HepG2 (cell line): ENCODE measurements around the gene CHADL. TPM values are rescaled to one million over a fixed set of nuclear protein-coding genes. Genes with fewer than 3 reads are reported as not detected.

Experiments used
- ATF1 ChIP-seq: IDR thresholded peaks from 2 replicates; pipeline ENCODE4 v1.6.1; 2016; ENCODE audit warnings: mild to moderate bottlenecking, control low read depth
- ATRX ChIP-seq: sonication (generic); formaldehyde crosslinking; IDR thresholded peaks from 2 replicates; pipeline ENCODE4 v1.4.0; 2020; ENCODE audit warnings: missing genetic modification reagents, borderline replicate concordance
- DMAP1 ChIP-seq: IDR thresholded peaks from 2 replicates; pipeline ENCODE4 v1.6.1; 2016
- GABPB1 ChIP-seq: IDR thresholded peaks from 2 replicates; pipeline ENCODE4 v1.6.1; 2016; ENCODE audit warnings: mild to moderate bottlenecking, missing genetic modification reagents, moderate library complexity, missing compliant biosample characterization
- GATAD1 ChIP-seq: IDR thresholded peaks from 2 replicates; pipeline ENCODE4 v1.6.1; 2016; ENCODE audit warnings: missing genetic modification reagents, missing compliant biosample characterization
- ISL2 ChIP-seq: sonication (generic); formaldehyde crosslinking; IDR thresholded peaks from 2 replicates; pipeline ENCODE4 v1.5.0; 2020; ENCODE audit warnings: missing genetic modification reagents
- RAD51 ChIP-seq: fragments of 450-650 bp; IDR thresholded peaks from 2 replicates; pipeline ENCODE4 v1.6.1; 2016; ENCODE audit warnings: borderline replicate concordance
- RBFOX2 ChIP-seq: fragments of 200-400 bp; formaldehyde crosslinking; IDR thresholded peaks from 2 replicates; pipeline ENCODE4 v1.6.1; 2017; ENCODE audit warnings: low read depth, mild to moderate bottlenecking, low read length
- RFX5 ChIP-seq: IDR thresholded peaks from 2 replicates; pipeline ENCODE4 v1.6.1; 2011; ENCODE audit warnings: low read depth, low read length, improper control_type of control experiment
- SRY ChIP-seq: sonication (generic); formaldehyde crosslinking; IDR thresholded peaks from 2 replicates; pipeline ENCODE4 v1.8.0; 2022; ENCODE audit warnings: mild to moderate bottlenecking, missing genetic modification reagents
- STAT5B ChIP-seq: sonication (generic); formaldehyde crosslinking; IDR thresholded peaks from 2 replicates; pipeline ENCODE4 v1.4.0; 2020; ENCODE audit warnings: missing genetic modification reagents
- TEAD3 ChIP-seq: optimal IDR thresholded peaks from 2 replicates; pipeline ENCODE3; 2016; ENCODE audit warnings: borderline replicate concordance
- ZC3H13 ChIP-seq: sonication (generic); formaldehyde crosslinking; IDR thresholded peaks from 2 replicates; pipeline ENCODE4 v1.8.1; 2023; ENCODE audit warnings: mild to moderate bottlenecking, missing genetic modification reagents, moderate library complexity
- ZFX ChIP-seq: sonication (generic); formaldehyde crosslinking; IDR thresholded peaks from 2 replicates; pipeline ENCODE4 v1.4.0; 2020; ENCODE audit warnings: mild to moderate bottlenecking, low read depth, missing genetic modification reagents, moderate library complexity
- ZNF101 ChIP-seq: sonication (generic); formaldehyde crosslinking; IDR thresholded peaks from 2 replicates; pipeline ENCODE4 v1.4.0; 2020; ENCODE audit warnings: mild to moderate bottlenecking, low read depth, missing genetic modification reagents, borderline replicate concordance
- ZNF256 ChIP-seq: sonication (generic); formaldehyde crosslinking; conservative IDR thresholded peaks from 2 replicates; pipeline ENCODE4 v1.4.0; 2020; ENCODE audit warnings: missing genetic modification reagents
- ZNF772 ChIP-seq: sonication (generic); formaldehyde crosslinking; IDR thresholded peaks from 2 replicates; pipeline ENCODE4 v1.5.0; 2020; ENCODE audit warnings: mild to moderate bottlenecking, missing genetic modification reagents
- polyA plus RNA-seq, 8 experiments: library from polyadenylated mRNA; depleted of rRNA in 3 of 8; stranded (reverse) in 7 of 8; unstranded in 1 of 8; fragments of >200 nt; fragmentation: Illumina TruSeq in 4 of 8; extraction: Trizol in 4 of 8; gene quantifications; 2 replicates each; pipeline versions ENCODE4 v1.2.1 to v1.2.3, GENCODE V29; 2011 to 2016; ENCODE audit warnings: low read depth in 4 of 8, missing spikeins in 1 of 8, mixed read lengths in 1 of 8; ENCODE audit not compliant: insufficient read depth in 1 of 8
- total RNA-seq, 5 experiments: library from RNA; depleted of rRNA; stranded (reverse); fragments of >200 nt; fragmentation: Illumina TruSeq; extraction: Trizol; gene quantifications; 2 replicates each; pipeline ENCODE4 v1.2.3, GENCODE V29; 2016; ENCODE audit warnings: low read depth in 1 of 5
- TF ChIP-seq, protein P1 (sequence below): sonication (generic); formaldehyde crosslinking; conservative IDR thresholded peaks from 2 replicates; pipeline ENCODE4 v1.8.0; 2022; ENCODE audit warnings: low read depth, missing genetic modification reagents
- TF ChIP-seq, protein P2 (sequence below): sonication (generic); formaldehyde crosslinking; IDR thresholded peaks from 2 replicates; pipeline ENCODE4 v1.4.0; 2020; ENCODE audit warnings: missing genetic modification reagents, mild to moderate bottlenecking, borderline replicate concordance
- TF ChIP-seq, protein P3 (sequence below): sonication (generic); formaldehyde crosslinking; IDR thresholded peaks from 2 replicates; pipeline ENCODE4 v1.8.0; 2022; ENCODE audit warnings: missing genetic modification reagents, low read depth, mild to moderate bottlenecking, borderline replicate concordance
- TF ChIP-seq, protein P4 (sequence below): sonication (generic); formaldehyde crosslinking; IDR thresholded peaks from 2 replicates; pipeline ENCODE4 v1.4.0; 2020; ENCODE audit warnings: missing genetic modification reagents
- TF ChIP-seq, protein P5 (sequence below): sonication (generic); formaldehyde crosslinking; IDR thresholded peaks from 2 replicates; pipeline ENCODE4 v1.5.1; 2020; ENCODE audit warnings: mild to moderate bottlenecking, missing genetic modification reagents, moderate library complexity

The CHADL gene
- total and polyA plus RNA-seq, 2 of the 13 experiments (the other 11 are each of a cell fraction or from before 2014, with no cell fraction given) = 2.8 to 8.1 TPM

DNA sequence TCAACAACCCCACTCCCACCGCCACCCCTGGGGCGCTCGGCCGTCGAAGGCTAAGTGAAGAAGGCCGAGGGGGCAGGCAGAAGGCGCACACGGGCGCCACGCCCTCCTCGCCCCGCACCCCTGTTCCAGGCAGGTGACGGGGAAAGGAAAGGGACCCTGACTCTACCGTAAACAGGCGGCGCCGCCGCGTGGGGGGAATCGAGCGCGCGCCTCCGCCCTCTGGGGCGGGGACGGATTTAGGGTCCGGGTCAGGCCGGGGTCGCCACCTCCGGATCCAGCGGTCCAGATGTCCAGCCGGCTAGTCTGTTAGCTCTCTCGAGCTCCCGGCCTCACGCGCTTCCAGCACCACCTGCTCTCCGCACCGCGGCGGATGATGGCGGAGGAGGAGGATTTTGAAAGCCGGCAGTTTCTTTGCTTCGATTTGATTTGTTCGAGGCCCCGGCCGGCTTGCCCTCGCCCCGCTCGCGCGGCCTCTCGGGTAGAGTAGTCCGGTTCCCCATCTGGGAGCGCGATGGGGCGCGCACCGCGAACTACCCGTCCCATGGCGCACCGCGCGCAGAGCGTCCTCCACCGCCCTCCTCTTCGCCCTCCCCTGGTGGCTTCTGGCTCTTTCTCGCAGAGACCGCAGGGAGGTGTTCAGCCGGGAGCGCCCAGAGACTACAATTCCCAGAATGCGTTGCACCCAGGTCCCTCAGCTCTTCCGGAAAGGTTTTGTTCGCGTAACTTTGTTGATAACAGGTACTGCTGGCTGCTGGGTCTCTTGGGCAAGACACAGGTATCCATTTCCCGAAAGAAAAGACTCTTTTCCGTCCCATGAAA lies 45.3 kb upstream of the CHADL start, which contains the start of gene RANGAP1 (continued):
- TF ChIP-seq, protein P1, sequence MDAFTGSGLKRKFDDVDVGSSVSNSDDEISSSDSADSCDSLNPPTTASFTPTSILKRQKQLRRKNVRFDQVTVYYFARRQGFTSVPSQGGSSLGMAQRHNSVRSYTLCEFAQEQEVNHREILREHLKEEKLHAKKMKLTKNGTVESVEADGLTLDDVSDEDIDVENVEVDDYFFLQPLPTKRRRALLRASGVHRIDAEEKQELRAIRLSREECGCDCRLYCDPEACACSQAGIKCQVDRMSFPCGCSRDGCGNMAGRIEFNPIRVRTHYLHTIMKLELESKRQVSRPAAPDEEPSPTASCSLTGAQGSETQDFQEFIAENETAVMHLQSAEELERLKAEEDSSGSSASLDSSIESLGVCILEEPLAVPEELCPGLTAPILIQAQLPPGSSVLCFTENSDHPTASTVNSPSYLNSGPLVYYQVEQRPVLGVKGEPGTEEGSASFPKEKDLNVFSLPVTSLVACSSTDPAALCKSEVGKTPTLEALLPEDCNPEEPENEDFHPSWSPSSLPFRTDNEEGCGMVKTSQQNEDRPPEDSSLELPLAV (CRISPR knock-in tag) = no peak
- TF ChIP-seq GATAD1 (peak; percentile 65), SRY (CRISPR knock-in tag) (no peak; the same call in 1 of the 2 replicates), GABPB1 (CRISPR knock-in tag) (peak; percentile 96), RBFOX2 (peak; percentile 89), ATF1 (CRISPR knock-in tag) (peak; percentile 83), ZNF772 (CRISPR knock-in tag) (peak; percentile 64; the same call in 1 of the 2 replicates), RAD51 (no peak), TEAD3 (CRISPR knock-in tag) (peak; percentile 25), ATRX (CRISPR knock-in tag) (no peak), STAT5B (CRISPR knock-in tag) (no peak), DMAP1 (CRISPR knock-in tag) (peak; percentile 86), RFX5 (no peak), ZNF101 (no peak), ZNF256 (CRISPR knock-in tag) (peak; percentile 64; the same call in 1 of the 2 replicates), ZC3H13 (CRISPR knock-in tag) (no peak; the same call in 1 of the 2 replicates), ZFX (CRISPR knock-in tag) (peak; percentile 46), ISL2 (no peak; the same call in 1 of the 2 replicates)
- TF ChIP-seq, protein P2, sequence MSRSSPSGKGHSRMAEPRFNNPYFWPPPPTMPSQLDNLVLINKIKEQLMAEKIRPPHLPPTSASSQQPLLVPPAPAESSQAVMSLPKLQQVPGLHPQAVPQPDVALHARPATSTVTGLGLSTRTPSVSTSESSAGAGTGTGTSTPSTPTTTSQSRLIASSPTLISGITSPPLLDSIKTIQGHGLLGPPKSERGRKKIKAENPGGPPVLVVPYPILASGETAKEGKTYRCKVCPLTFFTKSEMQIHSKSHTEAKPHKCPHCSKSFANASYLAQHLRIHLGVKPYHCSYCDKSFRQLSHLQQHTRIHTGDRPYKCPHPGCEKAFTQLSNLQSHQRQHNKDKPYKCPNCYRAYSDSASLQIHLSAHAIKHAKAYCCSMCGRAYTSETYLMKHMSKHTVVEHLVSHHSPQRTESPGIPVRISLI (CRISPR knock-in tag) = no peak
- TF ChIP-seq, protein P3, sequence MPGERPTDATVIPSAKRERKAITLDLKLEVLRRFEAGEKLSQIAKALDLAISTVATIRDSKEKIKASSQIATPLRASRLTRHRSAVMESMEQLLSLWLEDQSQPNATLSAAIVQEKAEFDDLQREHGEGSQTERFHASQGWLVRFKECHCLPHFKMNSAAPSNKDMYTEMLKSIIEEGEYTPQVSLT (CRISPR knock-in tag) = no peak
- TF ChIP-seq, protein P4, sequence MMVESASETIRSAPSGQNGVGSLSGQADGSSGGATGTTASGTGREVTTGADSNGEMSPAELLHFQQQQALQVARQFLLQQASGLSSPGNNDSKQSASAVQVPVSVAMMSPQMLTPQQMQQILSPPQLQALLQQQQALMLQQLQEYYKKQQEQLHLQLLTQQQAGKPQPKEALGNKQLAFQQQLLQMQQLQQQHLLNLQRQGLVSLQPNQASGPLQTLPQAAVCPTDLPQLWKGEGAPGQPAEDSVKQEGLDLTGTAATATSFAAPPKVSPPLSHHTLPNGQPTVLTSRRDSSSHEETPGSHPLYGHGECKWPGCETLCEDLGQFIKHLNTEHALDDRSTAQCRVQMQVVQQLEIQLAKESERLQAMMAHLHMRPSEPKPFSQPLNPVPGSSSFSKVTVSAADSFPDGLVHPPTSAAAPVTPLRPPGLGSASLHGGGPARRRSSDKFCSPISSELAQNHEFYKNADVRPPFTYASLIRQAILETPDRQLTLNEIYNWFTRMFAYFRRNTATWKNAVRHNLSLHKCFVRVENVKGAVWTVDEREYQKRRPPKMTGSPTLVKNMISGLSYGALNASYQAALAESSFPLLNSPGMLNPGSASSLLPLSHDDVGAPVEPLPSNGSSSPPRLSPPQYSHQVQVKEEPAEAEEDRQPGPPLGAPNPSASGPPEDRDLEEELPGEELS (CRISPR knock-in tag) = no peak; the same call in 1 of the 2 replicates
- TF ChIP-seq, protein P5, sequence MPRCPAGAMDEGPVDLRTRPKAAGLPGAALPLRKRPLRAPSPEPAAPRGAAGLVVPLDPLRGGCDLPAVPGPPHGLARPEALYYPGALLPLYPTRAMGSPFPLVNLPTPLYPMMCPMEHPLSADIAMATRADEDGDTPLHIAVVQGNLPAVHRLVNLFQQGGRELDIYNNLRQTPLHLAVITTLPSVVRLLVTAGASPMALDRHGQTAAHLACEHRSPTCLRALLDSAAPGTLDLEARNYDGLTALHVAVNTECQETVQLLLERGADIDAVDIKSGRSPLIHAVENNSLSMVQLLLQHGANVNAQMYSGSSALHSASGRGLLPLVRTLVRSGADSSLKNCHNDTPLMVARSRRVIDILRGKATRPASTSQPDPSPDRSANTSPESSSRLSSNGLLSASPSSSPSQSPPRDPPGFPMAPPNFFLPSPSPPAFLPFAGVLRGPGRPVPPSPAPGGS (CRISPR knock-in tag) = 0 out of 2 replicates have a peak, but pooled peaks have one; percentile 21
